ENCODE data around the gene ZNF521.

- no peak for TF ChIP-seq CTCF (conservative IDR thresholded peaks at IDR 0.05; ENCODE audit: low read depth in 2 of 2)
- TF ChIP-seq EZH2 (IDR thresholded peaks at IDR 0.05; ENCODE audit: low read depth, unreplicated experiment): no peak
- TF ChIP-seq ETS1 (IDR thresholded peaks at IDR 0.05): no peak
- TF ChIP-seq EZH2phosphoT487 (IDR thresholded peaks at IDR 0.05; ENCODE audit: unreplicated experiment): no peak
- no peak for TF ChIP-seq CREB1 (CRISPR knock-in tag; IDR thresholded peaks at IDR 0.05; ENCODE audit: low read depth)
- TF ChIP-seq POLR2AphosphoS5 (IDR thresholded peaks at IDR 0.05; ENCODE audit: low read depth): no peak
- TF ChIP-seq REST (IDR thresholded peaks at IDR 0.05; ENCODE audit: unreplicated experiment): no peak
- no peak for TF ChIP-seq JUNB (IDR thresholded peaks at IDR 0.05; ENCODE audit: unreplicated experiment)
- TF ChIP-seq ZNF462 (CRISPR knock-in tag; IDR thresholded peaks at IDR 0.05): no peak
- no peak for TF ChIP-seq STAT1 (IDR thresholded peaks at IDR 0.05; ENCODE audit: unreplicated experiment)
- no peak for TF ChIP-seq NANOG (IDR thresholded peaks at IDR 0.05; ENCODE audit: borderline replicate concordance)
- no peak for TF ChIP-seq ZNF114 (CRISPR knock-in tag; IDR thresholded peaks at IDR 0.05)
These were observed 180.6 kb downstream of the ZNF521 start for GRCh38 chr18:25171334-25171733.

Measured in GM23338 (cell line).